ENCODE results near the gene CAMK2D.

The CAMK2D gene

DNA sequence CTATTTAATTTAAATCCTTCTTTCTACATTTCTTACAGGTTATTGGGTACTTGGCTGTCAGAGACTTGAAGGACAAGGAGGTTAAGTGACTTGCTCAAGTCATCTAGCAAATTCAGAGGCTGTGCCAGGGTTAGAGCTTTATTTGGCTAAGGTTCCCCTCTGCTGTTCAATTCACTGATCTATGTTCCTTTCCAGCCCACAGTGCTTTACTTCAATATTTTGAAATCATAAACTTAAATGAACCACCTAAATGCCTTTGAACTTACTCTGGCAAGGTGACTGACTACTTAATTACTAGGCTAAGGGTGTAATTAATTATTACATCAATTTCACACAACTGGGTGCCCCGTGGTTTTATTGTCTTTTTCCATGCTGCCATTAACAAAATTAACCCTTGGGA, 288.7 kb downstream of the CAMK2D start:
- TF ChIP-seq ISL1 (CRISPR knock-in tag; IDR thresholded peaks at IDR 0.05): no peak
- no peak for TF ChIP-seq TOX (CRISPR knock-in tag; IDR thresholded peaks at IDR 0.05; ENCODE audit: borderline replicate concordance)
- TF ChIP-seq PPARA (CRISPR knock-in tag; IDR thresholded peaks at IDR 0.05; ENCODE audit: borderline replicate concordance): no peak
- no peak for TF ChIP-seq CSDC2 (CRISPR knock-in tag; IDR thresholded peaks at IDR 0.05)
- no peak for TF ChIP-seq ZFP30 (CRISPR knock-in tag; IDR thresholded peaks at IDR 0.05)
- no peak for TF ChIP-seq TSHZ2 (CRISPR knock-in tag; IDR thresholded peaks at IDR 0.05)
- TF ChIP-seq ZFP3 (CRISPR knock-in tag; IDR thresholded peaks at IDR 0.05): no peak
- TF ChIP-seq TCF4 (CRISPR knock-in tag; IDR thresholded peaks at IDR 0.05; ENCODE audit: borderline replicate concordance): no peak
- no peak for TF ChIP-seq POU6F1 (CRISPR knock-in tag; IDR thresholded peaks at IDR 0.05; ENCODE audit: borderline replicate concordance, low read depth)
- no peak for TF ChIP-seq RARB (CRISPR knock-in tag; IDR thresholded peaks at IDR 0.05)
- TF ChIP-seq ZC3H10 (CRISPR knock-in tag; IDR thresholded peaks at IDR 0.05): no peak
- no peak for TF ChIP-seq GLIS3 (CRISPR knock-in tag; IDR thresholded peaks at IDR 0.05)
- TF ChIP-seq, protein P1, sequence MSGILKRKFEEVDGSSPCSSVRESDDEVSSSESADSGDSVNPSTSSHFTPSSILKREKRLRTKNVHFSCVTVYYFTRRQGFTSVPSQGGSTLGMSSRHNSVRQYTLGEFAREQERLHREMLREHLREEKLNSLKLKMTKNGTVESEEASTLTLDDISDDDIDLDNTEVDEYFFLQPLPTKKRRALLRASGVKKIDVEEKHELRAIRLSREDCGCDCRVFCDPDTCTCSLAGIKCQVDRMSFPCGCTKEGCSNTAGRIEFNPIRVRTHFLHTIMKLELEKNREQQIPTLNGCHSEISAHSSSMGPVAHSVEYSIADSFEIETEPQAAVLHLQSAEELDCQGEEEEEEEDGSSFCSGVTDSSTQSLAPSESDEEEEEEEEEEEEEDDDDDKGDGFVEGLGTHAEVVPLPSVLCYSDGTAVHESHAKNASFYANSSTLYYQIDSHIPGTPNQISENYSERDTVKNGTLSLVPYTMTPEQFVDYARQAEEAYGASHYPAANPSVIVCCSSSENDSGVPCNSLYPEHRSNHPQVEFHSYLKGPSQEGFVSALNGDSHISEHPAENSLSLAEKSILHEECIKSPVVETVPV (CRISPR knock-in tag; IDR thresholded peaks at IDR 0.05): no peak
- TF ChIP-seq, protein P2, sequence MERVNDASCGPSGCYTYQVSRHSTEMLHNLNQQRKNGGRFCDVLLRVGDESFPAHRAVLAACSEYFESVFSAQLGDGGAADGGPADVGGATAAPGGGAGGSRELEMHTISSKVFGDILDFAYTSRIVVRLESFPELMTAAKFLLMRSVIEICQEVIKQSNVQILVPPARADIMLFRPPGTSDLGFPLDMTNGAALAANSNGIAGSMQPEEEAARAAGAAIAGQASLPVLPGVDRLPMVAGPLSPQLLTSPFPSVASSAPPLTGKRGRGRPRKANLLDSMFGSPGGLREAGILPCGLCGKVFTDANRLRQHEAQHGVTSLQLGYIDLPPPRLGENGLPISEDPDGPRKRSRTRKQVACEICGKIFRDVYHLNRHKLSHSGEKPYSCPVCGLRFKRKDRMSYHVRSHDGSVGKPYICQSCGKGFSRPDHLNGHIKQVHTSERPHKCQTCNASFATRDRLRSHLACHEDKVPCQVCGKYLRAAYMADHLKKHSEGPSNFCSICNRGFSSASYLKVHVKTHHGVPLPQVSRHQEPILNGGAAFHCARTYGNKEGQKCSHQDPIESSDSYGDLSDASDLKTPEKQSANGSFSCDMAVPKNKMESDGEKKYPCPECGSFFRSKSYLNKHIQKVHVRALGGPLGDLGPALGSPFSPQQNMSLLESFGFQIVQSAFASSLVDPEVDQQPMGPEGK (CRISPR knock-in tag; IDR thresholded peaks at IDR 0.05; ENCODE audit: borderline replicate concordance): no peak
- TF ChIP-seq SNAI2 (CRISPR knock-in tag; IDR thresholded peaks at IDR 0.05): no peak
- no peak for TF ChIP-seq ESRRG (CRISPR knock-in tag; IDR thresholded peaks at IDR 0.05)
- TF ChIP-seq ARNTL (CRISPR knock-in tag; IDR thresholded peaks at IDR 0.05; ENCODE audit: borderline replicate concordance, low read depth): no peak
- no peak for TF ChIP-seq ZNF70 (CRISPR knock-in tag; IDR thresholded peaks at IDR 0.05)
- no peak for TF ChIP-seq BACH2 (CRISPR knock-in tag; IDR thresholded peaks at IDR 0.05; ENCODE audit: borderline replicate concordance)
- no peak for TF ChIP-seq ZNF8 (CRISPR knock-in tag; IDR thresholded peaks at IDR 0.05)
- ATAC-seq: no peak

DNA sequence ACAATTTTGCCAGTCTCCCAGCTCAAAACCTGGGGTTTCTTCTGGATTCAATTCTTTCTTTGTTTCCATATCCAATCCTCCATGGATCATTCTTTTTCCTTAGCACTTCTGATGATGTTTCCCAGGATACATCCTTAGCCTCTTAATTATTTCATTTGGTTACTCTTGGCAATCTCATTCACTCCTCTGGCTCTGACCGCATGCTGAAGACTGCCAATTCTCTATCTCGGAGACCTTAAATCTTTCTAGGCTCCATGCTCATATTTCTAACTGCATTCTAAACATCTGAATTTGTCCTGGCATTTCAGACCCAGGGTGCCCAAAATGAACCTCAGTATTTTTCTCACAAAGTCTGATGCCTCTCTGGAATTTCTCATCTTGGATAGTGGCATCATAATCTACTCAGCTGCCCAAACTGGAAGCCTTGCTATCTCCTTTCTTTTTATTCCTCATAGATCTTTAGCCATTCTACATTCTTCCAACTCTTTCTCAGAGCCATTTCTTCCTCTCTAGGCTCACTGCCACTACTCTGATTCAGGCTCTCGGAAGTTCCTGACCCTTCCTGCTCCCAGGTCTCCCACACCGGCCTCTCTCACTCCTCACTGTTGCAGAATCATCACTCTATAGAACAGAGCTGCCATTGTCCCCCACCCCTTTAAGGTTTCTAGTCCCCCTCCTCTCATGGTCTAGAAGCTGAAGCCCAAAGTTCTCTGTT, 290.2 kb downstream of the CAMK2D start:
- ATAC-seq: no peak
- TF ChIP-seq SNAI2 (CRISPR knock-in tag; IDR thresholded peaks at IDR 0.05): no peak
- TF ChIP-seq, protein P2 (CRISPR knock-in tag; IDR thresholded peaks at IDR 0.05; ENCODE audit: borderline replicate concordance): no peak
- no peak for TF ChIP-seq ZNF565 (CRISPR knock-in tag; conservative IDR thresholded peaks at IDR 0.05; ENCODE audit: low read depth)
- no peak for TF ChIP-seq TSHZ2 (CRISPR knock-in tag; IDR thresholded peaks at IDR 0.05)
- TF ChIP-seq ZFP3 (CRISPR knock-in tag; IDR thresholded peaks at IDR 0.05): no peak
- no peak for TF ChIP-seq OSR1 (CRISPR knock-in tag; IDR thresholded peaks at IDR 0.05)
- no peak for TF ChIP-seq GLIS3 (CRISPR knock-in tag; IDR thresholded peaks at IDR 0.05)
- no peak for TF ChIP-seq TCF4 (CRISPR knock-in tag; IDR thresholded peaks at IDR 0.05; ENCODE audit: borderline replicate concordance)
- TF ChIP-seq, protein P1 (CRISPR knock-in tag; IDR thresholded peaks at IDR 0.05): no peak
- no peak for TF ChIP-seq ZFP30 (CRISPR knock-in tag; IDR thresholded peaks at IDR 0.05)
- no peak for TF ChIP-seq POU6F1 (CRISPR knock-in tag; IDR thresholded peaks at IDR 0.05; ENCODE audit: borderline replicate concordance, low read depth)
- TF ChIP-seq ARNTL (CRISPR knock-in tag; IDR thresholded peaks at IDR 0.05; ENCODE audit: borderline replicate concordance, low read depth): no peak
- no peak for TF ChIP-seq TOX (CRISPR knock-in tag; IDR thresholded peaks at IDR 0.05; ENCODE audit: borderline replicate concordance)
- TF ChIP-seq ZC3H10 (CRISPR knock-in tag; IDR thresholded peaks at IDR 0.05): no peak
- no peak for TF ChIP-seq RARB (CRISPR knock-in tag; IDR thresholded peaks at IDR 0.05)
